NCI-H2227 (cell line): ENCODE results near the gene SNAI1.
"Not testable (repeated sequence)": the region's sequence is repeated elsewhere in the genome, so short reads cannot be mapped to it uniquely, and the experiment has no call there.

ENCODE experiments used
- DNase-seq: peaks from one replicate; lab custom pipeline; 2025; ENCODE audit not compliant: unreplicated experiment; lab: John Stamatoyannopoulos, UW

Gene SNAI1

DNA sequence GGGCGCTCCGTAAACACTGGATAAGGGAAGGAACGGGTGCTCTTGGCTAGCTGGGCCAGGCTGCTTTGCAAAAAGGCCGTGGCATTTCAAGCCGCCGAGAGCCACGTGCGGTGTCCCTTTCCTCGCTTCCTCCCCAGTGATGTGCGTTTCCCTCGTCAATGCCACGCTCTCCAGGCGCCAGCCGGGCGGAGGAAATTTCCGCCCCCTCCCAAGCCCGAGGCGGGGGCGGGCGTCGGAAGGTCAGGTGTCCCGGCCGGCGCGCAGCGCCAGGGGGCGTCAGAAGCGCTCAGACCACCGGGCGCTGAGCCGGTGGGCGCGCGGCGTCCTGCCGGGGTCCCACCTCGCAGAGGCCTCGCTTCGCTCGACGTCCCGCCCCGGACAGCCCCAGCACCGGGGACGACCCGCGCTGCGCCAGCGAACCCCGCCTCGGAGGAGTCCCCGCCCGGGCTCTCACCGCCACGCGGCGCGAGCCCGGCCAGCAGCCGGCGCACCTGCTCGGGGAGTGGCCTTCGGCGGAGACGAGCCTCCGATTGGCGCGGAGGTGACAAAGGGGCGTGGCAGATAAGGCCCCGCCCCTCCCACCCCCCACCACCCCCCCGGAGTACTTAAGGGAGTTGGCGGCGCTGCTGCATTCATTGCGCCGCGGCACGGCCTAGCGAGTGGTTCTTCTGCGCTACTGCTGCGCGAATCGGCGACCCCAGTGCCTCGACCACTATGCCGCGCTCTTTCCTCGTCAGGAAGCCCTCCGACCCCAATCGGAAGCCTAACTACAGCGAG lies at the start of gene SNAI1:
SNAI1 (plus strand) TSS at position 635 of the 777 bp plus-strand sequence; CDS start at position 715, 80 bp downstream.
- DNase-seq: peak; percentile 95

DNA sequence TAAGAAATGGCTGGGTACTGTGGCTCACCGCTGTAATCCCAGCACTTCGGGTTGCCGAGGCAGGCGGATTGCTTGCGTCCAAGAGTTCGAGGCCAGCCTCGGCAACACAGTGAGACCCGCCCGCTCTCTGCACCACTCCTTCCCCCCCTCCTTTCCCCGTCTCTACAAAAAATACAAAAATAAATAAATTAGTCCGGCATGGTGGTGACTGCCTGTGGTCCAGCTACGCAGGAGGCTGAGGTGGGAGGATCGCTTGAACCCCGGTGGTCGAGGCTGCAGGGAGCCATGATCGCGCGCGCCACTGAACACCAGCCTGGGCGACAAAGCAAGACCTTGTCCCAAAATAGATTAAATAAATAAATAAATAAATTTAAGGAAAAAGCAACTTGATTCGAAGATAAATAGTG lies 47.0 kb upstream of the SNAI1 start:
- DNase-seq: no peak

GRCh38 chr20:49936153-49937026 lies 46.4 kb upstream of the SNAI1 start, which contains the start of gene RNF114:
RNF114 (plus strand) TSS chr20:49936397; CDS start chr20:49936413, 16 bp downstream.
- peak; percentile 96 for DNase-seq

- peak; percentile 12 for DNase-seq
Measured at GRCh38 chr20:49937027-49937929, 45.5 kb upstream of the SNAI1 start.

DNA sequence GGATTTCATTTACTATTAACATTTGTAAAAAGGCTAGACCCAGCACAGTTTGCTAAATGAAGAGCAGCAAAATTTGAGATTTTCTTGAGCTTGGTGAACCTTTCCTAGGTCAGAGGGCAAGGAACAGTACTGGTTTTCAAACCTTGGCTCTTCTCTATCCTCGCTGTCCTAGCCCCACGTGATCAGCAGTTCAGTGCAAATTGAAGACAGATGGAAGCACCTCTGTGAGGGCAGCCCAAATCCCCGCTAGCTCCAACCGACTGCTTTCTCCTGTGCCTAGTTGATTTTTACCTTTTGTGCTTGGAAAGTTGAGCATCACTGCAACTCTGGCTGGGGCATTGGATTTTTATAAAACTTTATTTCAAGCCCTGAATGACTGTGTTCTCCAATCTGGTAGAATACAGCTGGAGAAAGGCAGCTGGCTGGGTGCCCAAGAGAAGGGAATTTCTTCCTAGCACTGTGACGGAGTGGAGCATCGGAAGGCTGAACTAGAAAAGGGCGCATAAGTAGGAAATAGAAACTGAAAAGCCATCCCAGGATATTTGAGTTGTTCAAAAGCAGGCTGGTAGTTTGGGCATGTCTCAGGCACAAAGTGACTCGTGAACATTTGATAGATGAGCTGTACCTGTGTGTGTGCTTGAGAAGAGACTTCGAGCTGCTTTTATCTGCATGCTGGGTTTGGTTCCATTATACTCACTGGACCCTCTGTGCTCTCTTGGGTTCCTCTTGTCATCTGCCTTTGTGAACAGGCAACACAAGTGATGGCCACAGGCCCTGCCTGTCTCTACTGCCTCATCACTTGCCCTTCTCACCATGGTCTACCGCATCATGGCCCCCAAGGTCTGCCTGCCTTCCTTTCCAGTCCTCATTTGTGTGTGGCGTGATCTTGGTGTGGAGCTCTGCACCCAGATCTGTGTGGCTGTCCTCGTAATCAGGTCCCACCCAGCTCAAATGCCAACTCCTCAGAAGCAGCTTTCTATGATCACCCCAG lies 44.3 kb upstream of the SNAI1 start:
- peak; percentile 11 for DNase-seq

DNA sequence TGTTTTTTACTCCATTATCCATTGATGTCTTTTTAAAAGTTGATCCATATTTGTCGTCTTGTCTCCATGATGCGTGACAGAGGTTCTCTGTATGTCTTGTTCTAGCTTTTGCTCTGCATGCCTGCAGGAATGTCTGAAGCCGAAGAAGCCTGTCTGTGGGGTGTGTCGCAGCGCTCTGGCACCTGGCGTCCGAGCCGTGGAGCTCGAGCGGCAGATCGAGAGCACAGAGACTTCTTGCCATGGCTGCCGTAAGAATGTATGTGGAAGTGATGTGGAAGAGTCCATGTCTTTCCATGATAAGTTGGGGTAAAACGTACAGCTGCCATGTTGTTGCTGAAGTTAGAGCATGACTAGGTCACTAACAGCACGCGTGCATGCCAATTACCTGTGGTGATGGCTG lies 41.3 kb upstream of the SNAI1 start:
- DNase-seq: no peak

GRCh38 chr20:49942303-49942702 lies 40.5 kb upstream of the SNAI1 start:
- no peak for DNase-seq

DNA sequence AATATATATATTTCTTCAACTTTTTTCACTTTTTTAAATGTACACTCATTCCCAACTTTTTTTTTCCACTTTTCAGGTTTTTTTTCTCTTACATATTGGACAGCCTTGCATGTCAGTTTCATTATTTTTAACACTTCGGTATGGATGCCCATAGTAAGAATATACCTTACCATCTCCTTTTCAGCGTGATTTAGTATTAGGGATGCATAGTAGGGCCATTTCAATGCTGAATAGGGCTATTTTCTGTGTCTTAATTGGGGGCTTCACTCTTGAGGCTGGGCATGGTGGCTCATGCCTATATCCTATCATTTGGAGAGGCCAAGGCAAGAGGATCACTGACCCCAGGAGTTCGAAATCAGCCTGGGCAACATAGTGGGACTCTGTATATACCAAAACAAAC lies 39.8 kb upstream of the SNAI1 start:
- no peak for DNase-seq

DNA sequence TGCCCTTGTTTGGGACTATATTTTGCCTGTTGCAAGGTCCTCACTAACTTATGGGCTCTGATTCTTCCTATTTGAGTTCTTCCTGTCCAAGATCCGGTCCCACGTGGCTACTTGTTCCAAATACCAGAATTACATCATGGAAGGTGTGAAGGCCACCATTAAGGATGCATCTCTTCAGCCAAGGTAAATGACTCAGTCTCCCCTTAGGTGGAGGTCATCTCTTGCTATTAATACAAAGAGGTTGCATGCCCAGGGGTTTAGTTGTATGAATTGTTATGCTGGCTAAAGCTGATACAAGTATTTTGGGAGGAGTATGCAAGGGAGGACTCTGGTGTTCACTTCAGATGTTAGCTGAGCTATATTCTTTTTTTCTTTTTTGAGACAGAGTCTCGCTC lies 37.5 kb upstream of the SNAI1 start:
- DNase-seq: no peak

DNA sequence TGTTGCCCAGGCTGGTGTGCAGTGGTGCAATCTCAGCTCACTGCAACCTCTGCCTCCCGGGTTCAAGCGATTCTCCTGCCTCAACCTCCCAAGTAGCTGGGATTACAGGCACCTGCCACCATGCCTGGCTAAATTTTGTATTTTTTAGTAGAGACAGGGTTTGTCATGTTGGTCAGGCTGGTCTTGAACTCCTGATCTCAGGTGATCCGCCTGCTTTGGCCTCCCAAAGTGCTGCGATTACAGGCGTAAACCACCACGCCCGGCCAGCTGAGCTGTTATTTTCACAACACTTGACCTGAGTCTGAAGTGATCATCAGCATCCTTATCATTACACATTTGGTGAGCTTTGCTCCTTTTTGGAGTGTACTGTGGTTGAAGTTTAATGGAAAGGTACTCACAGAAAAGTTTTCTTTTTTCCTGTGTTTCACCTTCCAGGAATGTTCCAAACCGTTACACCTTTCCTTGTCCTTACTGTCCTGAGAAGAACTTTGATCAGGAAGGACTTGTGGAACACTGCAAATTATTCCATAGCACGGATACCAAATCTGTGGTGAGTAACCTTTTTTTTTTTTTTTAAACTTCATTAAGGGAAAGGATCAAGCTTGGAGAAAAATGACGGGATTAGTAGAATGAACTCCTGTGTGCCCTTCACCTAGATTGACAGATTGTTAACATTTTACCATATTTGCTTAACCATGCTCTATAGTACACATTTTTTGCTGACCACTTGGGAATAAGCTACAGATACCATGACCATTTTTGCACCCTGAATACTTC lies 36.9 kb upstream of the SNAI1 start:
- DNase-seq: no peak

GRCh38 chr20:49948178-49948577 lies 34.6 kb upstream of the SNAI1 start:
- no peak for DNase-seq

- no peak for DNase-seq
Measured at GRCh38 chr20:49948809-49949507, 33.8 kb upstream of the SNAI1 start.

DNA sequence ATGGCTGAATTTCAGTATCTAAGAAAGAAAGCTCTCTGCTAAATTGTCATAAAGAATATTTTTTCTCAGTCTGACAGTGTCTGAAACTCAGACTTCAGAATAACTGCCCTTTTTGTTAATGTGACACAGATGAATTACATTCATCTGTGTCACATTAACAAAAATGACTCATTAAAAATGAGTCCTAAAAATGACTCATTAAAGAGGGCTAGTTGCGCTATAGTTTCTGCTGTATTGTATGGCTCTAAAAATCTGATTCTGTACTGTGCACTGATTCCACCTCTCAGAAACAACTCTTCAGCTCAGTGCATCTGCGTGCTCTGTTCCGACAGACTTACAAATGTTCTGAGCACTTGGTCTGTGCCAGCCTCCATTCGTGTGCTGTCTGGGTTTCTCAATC lies 31.6 kb upstream of the SNAI1 start:
- DNase-seq: no peak

- no peak for DNase-seq
Measured at GRCh38 chr20:49955167-49955566, 27.6 kb upstream of the SNAI1 start.

DNA sequence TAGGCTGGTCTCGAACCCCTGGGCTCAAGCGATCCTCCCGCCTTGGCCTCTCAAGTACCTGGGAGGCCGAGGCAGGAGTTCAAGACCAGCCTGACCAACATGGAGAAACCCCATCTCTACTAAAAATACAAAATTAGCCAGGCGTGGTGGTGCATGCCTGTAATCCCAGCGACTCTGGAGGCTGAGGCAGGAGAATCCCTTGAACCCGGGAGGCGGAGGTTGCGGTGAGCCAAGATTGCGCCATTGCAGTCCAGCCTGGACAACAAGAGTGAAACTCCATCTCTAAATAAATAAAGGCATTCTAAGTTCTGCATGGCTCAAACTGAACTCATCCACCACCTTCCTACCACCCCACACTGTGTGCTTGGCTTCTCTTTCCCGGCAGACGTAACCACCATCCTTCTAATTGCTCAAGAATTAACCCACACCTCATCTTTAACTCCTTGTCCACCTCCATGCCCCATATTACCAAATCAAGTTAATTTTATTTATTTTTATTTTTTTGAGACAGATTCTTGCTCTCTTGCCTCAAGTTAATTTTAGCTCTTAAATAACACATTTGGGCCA lies 26.9 kb upstream of the SNAI1 start:
- not testable (repeated sequence) for DNase-seq

- no peak for DNase-seq
Measured at GRCh38 chr20:49956689-49957088, 26.1 kb upstream of the SNAI1 start.

DNA sequence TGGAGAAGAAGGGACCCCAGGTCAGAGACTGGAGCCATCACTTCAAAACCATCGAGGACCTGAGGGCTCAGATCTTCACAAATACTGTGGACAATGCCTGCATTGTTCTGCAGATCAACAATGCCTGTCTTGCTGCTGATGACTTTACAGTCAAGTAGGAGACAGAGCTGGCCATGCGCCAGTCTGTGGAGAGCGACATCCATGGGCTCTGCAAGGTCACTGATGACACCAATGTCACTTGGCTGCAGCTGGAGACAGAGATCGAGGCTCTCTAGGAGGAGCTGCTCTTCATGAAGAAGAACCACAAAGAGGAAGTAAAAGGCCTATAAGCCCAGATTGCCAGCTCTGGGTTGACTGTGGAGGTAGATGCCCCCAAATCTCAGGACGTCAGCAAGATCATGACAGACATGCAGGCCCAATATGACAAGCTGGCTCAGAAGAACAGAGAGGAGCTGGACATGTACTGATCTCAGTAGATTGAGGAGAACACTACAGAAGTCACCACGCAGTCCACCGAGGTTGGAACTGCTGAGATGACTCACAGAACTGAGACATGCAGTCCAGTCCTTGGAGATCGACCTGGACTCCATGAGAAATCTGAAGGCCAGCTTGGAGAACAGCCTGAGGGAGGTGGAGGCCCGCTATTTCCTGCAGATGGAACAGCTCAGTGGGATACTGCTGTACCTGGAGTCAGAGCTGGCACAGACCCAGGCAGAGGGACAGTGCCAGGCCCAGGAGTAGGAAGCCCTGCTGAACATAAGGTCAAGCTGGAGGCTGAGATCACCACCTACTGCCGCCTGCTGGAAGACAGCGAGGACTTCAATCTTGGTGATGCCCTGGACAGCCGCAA lies 25.5 kb upstream of the SNAI1 start:
- DNase-seq: not testable (repeated sequence)
